ENCODE measurements around the gene TAOK2.

TAOK2 gene

DNA sequence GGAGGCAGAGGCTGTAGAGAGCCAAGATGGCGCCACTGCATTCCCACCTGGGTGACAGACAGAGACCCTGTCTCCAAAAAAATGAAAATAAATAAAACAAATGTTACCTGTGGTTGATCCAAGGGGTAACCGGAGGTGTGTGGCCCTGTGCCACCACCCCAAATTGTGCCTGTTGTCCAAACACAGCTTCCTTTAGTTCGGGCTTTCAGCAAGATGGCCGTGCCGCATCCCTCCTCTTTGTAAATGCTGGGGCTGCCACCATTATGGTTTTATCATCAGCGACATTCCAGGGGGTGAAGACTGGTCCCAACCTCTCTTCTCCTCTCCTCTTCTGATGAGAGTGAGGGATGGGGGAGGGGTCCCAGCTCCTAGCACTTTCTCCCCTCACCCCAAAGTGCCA lies 49.2 kb downstream of the TAOK2 start, which contains the start of gene C16orf92:
C16orf92 (plus strand) TSS at position 312 of the 400 bp plus-strand sequence. CDS start 143 bp downstream, outside the sequence.
- no peak within 1 kb of the TSS for H3K27ac Mint-ChIP-seq
- H3K36me3 Mint-ChIP-seq (ENCODE audit: insufficient read depth): no peaks in the 10 kb centered on the region
- H3K27me3 Mint-ChIP-seq: peaks cover 29 to 39% of the 10 kb centered on the region in 2 donors
- H3K9me3 Mint-ChIP-seq: no peaks in the 10 kb centered on the region
- ATAC-seq (replicated peaks) (no peak), DNase-seq (no peak)
- H3K4me3 Mint-ChIP-seq: no peak within 1 kb of the TSS
- H3K4me1 Mint-ChIP-seq (ENCODE audit: low read depth in 2 of 2): peaks cover 9 to 12% of the 10 kb centered on the region in 2 donors

DNA sequence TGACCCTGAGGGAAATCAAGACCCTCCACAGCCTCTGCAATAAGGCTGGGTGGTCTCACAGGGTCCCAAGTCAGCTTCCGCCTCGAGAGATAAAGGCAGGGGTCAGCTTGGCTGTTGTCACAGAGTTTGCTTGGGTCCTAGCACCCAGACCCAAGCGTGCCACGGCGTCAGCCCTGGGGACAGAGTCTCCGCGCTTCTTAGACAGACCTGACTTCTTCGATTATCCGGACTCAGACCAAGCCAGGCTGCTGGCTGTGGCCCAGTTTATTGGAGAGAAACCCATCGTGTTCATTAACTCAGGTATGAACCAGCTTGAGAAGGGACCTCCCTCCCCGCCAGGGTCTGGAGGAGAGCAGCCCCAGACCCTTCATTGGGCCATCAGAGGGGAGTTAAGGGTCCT lies 49.9 kb downstream of the TAOK2 start:
- ATAC-seq (replicated peaks) (no peak), DNase-seq (no peak)
- Mint-ChIP-seq H3K27me3 (peaks cover 33 to 46% of the 10 kb centered on the region in 2 donors), H3K9me3 (no peaks in the 10 kb centered on the region), H3K4me1 (ENCODE audit: low read depth in 2 of 2) (peaks cover 9 to 12% of the 10 kb centered on the region in 2 donors), H3K4me3 (no peak overlapping the region), H3K27ac (no peak overlapping the region), H3K36me3 (ENCODE audit: insufficient read depth) (no peaks in the 10 kb centered on the region)

DNA sequence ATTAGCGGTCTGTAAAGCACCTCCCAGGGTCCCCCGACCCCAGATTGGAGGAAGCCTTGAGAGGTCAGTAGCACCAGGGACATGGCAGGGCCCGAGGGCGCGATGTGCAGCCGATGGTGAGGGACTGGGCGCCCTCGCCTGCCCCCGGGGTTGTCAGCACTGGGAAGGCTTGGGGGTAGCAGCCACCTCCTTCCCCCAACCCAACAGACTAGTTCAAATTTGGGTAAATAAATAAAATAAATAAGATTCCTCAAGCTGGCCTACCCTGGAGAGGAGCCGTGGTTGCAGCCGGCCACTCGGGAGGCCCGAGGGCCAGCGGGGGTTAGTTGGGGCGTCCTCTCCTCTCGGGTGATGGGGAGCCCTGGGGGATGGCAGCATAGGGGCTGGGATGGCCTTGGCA lies 50.8 kb downstream of the TAOK2 start:
- H3K27me3 Mint-ChIP-seq: peaks cover 41 to 54% of the 10 kb centered on the region in 2 donors
- no peak overlapping the region for H3K4me3 Mint-ChIP-seq
- no peaks in the 10 kb centered on the region for H3K36me3 Mint-ChIP-seq (ENCODE audit: insufficient read depth)
- DNase-seq (no peak), ATAC-seq (replicated peaks) (no peak)
- H3K9me3 Mint-ChIP-seq: no peaks in the 10 kb centered on the region
- H3K4me1 Mint-ChIP-seq (ENCODE audit: low read depth in 2 of 2): peaks cover 9 to 12% of the 10 kb centered on the region in 2 donors
- no peak overlapping the region for H3K27ac Mint-ChIP-seq

DNA sequence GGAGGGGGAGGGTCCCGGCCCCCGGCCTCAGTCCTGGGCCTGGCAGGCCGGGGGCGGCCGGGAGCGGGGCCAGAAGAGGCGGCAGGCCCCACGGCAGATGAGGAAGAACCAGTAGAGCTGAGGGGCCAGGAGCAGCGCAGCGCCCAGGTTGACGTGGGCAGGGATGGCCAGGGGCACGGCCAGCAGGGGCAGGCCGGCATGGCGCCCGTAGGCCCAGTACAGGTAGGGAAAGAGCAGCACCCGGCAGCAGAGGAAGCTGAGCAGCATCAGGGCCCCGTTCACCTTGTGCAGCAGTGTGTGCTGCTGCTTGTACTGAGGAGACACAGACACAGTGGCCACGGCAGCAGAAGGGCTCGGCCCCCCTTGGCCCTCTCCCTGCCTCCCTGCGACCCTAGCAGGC lies 51.5 kb downstream of the TAOK2 start:
- H3K36me3 Mint-ChIP-seq (ENCODE audit: insufficient read depth): no peaks in the 10 kb centered on the region
- no peak overlapping the region for H3K27ac Mint-ChIP-seq
- DNase-seq: no peak
- peaks cover 48 to 61% of the 10 kb centered on the region in 2 donors for H3K27me3 Mint-ChIP-seq
- ATAC-seq (replicated peaks): no peak
- H3K4me3 Mint-ChIP-seq: no peak overlapping the region
- H3K9me3 Mint-ChIP-seq: no peaks in the 10 kb centered on the region
- peaks cover 9 to 12% of the 10 kb centered on the region in 2 donors for H3K4me1 Mint-ChIP-seq (ENCODE audit: low read depth in 2 of 2)

DNA sequence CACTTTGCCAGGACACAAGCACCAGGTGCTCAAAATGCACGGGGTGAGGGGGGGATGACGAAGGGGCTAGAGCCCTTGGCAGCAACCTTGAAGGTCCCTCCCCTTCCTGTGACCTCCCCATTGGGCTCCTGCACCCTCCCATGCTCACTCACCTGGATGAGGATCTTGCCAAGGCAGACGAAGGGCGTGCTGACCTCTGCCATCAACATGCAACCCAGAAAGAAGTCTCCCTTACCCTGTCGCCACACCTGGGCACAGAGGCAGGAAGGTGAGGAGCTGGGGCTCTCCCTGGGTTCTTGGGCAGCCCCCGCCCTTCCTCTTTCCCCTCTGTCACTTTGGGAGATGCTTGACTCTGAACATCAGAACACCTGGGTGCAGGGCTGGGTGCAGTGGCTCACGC lies 51.9 kb downstream of the TAOK2 start:
- no peak for DNase-seq
- Mint-ChIP-seq H3K4me3 (no peak overlapping the region), H3K36me3 (ENCODE audit: insufficient read depth) (no peaks in the 10 kb centered on the region), H3K9me3 (no peaks in the 10 kb centered on the region), H3K4me1 (ENCODE audit: low read depth in 2 of 2) (peaks cover 9 to 14% of the 10 kb centered on the region in 2 donors), H3K27me3 (peaks cover 52 to 66% of the 10 kb centered on the region in 2 donors), H3K27ac (no peak overlapping the region)
- ATAC-seq (replicated peaks): no peak

DNA sequence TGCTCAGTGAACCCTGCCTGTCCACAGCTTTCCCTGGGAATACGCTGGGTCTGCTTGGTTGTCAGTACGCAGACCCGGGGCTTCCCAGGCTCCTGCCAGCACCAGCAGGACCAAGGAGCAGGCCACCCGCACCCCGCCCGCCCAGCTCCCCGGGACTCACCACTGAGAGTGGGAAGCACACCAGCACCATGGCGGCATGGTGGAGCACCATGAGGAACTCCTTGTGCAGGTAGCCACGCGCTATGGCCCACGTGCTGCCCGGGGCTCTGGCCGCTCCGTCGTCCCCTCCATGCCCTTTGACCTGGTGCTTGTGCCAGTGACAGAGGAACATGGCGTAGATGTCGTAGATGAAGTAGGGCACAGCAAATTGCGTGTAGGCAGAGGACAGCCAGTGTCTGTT lies 52.8 kb downstream of the TAOK2 start:
- H3K4me1 Mint-ChIP-seq (ENCODE audit: low read depth in 2 of 2): peaks cover under 1 to 9% of the 10 kb centered on the region in 2 donors
- no peak overlapping the region for H3K4me3 Mint-ChIP-seq
- peak overlapping the region; percentile 22 to 76 for H3K27ac Mint-ChIP-seq
- H3K27me3 Mint-ChIP-seq: peaks cover 54 to 73% of the 10 kb centered on the region in 2 donors
- no peaks in the 10 kb centered on the region for H3K36me3 Mint-ChIP-seq (ENCODE audit: insufficient read depth)
- ATAC-seq (replicated peaks): no peak
- no peak for DNase-seq
- H3K9me3 Mint-ChIP-seq: no peaks in the 10 kb centered on the region

DNA sequence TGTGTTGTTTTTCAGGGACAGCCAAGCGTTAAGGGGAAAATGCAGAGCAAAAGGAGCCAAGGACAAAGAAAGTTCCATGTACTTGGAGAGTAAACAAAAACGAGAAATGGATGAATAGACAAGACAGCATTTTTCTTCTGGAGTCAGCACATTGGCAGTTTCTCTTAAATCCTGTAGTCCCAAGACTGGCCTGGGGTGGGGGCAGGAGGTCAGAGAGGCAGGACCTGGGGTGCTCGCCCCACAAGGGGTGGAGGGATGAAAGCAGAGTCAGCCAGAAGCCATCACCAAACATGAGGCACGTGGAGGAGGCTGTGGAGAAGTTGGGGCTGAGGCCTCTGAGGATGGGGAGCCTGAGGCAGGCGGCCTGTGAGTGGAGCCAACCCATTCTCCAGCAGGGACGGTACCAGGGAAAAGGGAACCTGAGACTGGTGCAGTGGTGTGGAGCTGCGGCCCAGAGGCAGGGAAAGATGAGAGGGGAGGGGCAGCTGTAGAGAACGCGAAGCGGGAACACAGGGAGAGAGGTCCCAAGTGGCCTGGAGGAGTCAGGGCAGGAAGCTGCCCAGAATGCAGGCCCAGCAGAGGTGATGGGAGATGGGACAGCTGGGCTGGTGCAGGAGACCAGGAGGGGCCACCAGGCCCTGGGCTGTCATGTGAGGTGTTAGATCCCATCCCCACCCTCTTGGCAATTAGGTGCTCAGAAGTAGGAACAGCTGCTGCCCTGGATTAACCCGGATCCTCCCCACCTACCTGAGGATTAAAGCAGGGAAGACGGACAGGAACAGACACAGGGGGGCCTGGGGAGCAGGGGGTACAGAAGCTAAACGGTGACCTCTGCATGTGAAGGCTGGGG lies 54.1 kb downstream of the TAOK2 start:
- no peaks in the 10 kb centered on the region for H3K36me3 Mint-ChIP-seq (ENCODE audit: insufficient read depth)
- H3K4me1 Mint-ChIP-seq (ENCODE audit: low read depth in 2 of 2): peaks cover 5 to 9% of the 10 kb centered on the region in 2 donors
- no peaks in the 10 kb centered on the region for H3K9me3 Mint-ChIP-seq
- no peak overlapping the region for H3K27ac Mint-ChIP-seq
- no peak overlapping the region for H3K4me3 Mint-ChIP-seq
- H3K27me3 Mint-ChIP-seq: peaks cover 66 to 86% of the 10 kb centered on the region in 2 donors
- ATAC-seq (replicated peaks) (no peak), DNase-seq (no peak)

DNA sequence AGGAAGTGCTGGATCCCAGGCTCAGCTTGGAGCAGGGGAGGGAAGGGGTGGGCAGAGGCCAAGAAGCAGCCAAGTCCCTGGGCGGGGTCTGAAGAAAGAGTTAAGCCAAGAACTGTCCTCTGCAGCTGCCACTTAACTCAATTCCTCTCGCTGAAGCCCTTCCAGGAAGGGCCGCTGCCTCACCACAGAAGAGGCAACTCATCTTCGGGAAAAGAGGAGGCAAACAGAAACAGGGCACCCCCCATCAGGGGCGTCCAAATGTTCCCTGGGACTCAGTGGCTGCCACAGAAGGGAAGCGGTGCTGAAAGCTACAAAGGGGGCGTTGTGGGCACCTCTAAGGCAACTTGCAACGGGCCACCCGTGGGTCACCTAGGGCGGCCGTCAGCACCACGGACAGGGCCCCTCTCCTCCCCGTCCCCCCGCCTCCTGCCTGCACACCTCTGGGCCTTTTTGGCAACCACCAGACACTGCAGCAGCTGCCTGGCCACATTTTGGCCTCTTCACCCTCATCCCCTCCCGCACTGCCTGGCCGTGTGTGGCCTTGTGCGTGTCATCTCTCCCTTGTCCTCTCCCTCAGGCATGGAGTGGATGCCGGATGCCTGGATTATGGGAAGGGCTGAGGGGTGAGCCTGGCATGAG lies 54.9 kb downstream of the TAOK2 start:
- no peaks in the 10 kb centered on the region for H3K9me3 Mint-ChIP-seq
- no peak for DNase-seq
- no peak overlapping the region for H3K27ac Mint-ChIP-seq
- H3K4me1 Mint-ChIP-seq (ENCODE audit: low read depth in 2 of 2): peaks cover 5 to 9% of the 10 kb centered on the region in 2 donors
- H3K4me3 Mint-ChIP-seq: peak overlapping the region in 1 of 2 donors; percentile 43
- no peaks in the 10 kb centered on the region for H3K36me3 Mint-ChIP-seq (ENCODE audit: insufficient read depth)
- peak; percentile 37 for ATAC-seq (replicated peaks)
- H3K27me3 Mint-ChIP-seq: peaks cover 70 to 93% of the 10 kb centered on the region in 2 donors

DNA sequence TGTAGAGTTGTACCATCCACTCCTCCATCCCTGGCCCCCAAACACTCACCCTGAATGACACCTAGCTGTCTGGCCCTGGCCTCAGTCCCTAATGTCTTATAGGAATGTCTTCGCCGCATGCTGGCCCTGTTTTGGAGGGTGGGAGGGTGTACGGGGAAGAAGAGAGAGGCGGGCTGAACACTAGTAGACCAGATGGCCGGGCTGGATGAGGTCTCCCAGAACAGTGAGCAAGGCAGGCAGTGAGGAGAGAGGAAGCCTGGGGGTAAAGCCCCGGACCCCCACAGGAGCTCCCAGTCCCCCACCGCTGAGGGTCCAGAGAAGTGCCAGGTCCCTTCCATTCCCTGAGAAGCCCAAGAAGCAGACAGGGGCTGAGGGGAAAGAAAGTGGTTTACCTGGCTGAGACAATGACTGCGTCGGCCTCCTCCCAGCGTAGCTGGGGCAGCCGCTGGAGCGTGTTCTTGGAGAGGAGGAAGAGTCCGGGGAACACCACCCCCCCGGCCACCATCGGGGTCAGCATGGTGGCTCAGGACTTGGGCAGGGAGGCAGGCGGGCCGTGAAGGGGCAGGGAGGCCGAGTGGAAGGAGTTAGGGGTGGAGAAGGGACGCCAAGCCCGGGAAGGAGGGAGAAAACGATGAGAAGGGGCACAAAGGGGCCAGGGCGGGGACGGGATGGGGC lies 56.5 kb downstream of the TAOK2 start:
- DNase-seq (no peak), ATAC-seq (replicated peaks) (no peak)
- peaks cover 74 to 95% of the 10 kb centered on the region in 2 donors for H3K27me3 Mint-ChIP-seq
- peak overlapping the region; percentile 40 to 71 for H3K4me3 Mint-ChIP-seq
- H3K36me3 Mint-ChIP-seq (ENCODE audit: insufficient read depth): no peaks in the 10 kb centered on the region
- H3K9me3 Mint-ChIP-seq: no peaks in the 10 kb centered on the region
- H3K27ac Mint-ChIP-seq: no peak overlapping the region
- peaks cover 5 to 8% of the 10 kb centered on the region in 2 donors for H3K4me1 Mint-ChIP-seq (ENCODE audit: low read depth in 2 of 2)

DNA sequence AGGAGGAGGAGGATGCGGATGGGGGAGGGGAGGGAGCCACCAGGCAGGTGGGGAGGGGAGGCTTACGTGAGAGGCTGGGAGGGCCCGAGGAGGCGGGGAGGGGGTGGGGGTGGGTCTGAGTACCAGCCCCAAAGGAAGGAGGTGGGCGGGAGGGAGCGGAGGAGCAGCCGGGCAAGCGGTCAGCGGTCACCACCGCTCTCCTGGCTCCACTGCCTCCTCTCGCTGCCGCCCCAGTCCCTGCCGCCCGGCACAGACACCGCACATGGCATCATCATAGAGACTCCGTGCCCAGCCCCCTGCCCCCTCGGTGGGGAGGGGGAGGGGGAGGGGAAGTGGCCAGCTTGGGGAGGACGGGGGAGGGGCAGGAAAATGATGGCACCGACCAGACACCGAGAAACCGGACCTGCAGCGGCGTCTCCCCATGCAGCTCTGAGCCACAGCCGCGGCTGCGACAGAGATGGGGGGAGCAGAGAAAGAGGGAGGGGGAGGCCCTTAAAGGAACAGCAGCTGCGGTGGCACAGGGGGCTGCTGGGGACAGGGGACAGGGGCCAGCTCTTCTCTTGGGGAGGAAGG lies 57.3 kb downstream of the TAOK2 start, which contains the start of gene TLCD3B:
TLCD3B (minus strand) TSS at position 431 of the 573 bp plus-strand sequence. CDS start 744 bp downstream, outside the sequence.
- Mint-ChIP-seq H3K9me3 (no peaks in the 10 kb centered on the region), H3K27me3 (peaks cover 74 to 95% of the 10 kb centered on the region in 2 donors), H3K27ac (no peak within 1 kb of the TSS), H3K4me3 (peak within 1 kb of the TSS; percentile 40 to 71), H3K4me1 (ENCODE audit: low read depth in 2 of 2) (peaks cover 5 to 8% of the 10 kb centered on the region in 2 donors), H3K36me3 (ENCODE audit: insufficient read depth) (no peaks in the 10 kb centered on the region)
- DNase-seq: no peak
- peak; percentile 31 for ATAC-seq (replicated peaks)

DNA sequence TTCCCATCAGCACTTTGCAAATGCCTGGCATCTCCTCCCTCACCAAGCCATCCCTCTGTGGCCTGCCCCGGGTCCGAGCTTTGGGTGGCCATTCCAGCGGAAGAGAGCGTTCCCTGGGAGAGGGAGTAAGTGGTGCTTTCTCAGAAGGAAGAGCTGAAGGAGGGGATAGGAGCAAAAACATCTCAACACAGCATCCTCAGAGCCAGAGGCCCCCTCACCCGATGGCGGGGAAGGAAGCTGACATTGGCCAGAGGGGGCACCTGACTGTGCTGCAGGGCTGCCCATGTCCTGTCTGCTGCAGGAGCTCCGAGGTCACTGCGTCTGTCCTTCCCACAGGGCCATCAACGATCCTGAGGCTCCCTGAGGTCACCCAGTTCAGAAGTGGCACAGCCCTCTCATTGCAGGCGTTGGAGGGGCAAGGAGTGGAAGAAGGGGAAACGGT lies 57.8 kb downstream of the TAOK2 start:
- Mint-ChIP-seq H3K27me3 (peaks cover 71 to 90% of the 10 kb centered on the region in 2 donors), H3K9me3 (no peaks in the 10 kb centered on the region), H3K27ac (no peak overlapping the region), H3K36me3 (ENCODE audit: insufficient read depth) (no peaks in the 10 kb centered on the region), H3K4me1 (ENCODE audit: low read depth in 2 of 2) (peaks cover 5 to 8% of the 10 kb centered on the region in 2 donors), H3K4me3 (peak overlapping the region in 1 of 2 donors; percentile 25)
- no peak for ATAC-seq (replicated peaks)
- DNase-seq: no peak

DNA sequence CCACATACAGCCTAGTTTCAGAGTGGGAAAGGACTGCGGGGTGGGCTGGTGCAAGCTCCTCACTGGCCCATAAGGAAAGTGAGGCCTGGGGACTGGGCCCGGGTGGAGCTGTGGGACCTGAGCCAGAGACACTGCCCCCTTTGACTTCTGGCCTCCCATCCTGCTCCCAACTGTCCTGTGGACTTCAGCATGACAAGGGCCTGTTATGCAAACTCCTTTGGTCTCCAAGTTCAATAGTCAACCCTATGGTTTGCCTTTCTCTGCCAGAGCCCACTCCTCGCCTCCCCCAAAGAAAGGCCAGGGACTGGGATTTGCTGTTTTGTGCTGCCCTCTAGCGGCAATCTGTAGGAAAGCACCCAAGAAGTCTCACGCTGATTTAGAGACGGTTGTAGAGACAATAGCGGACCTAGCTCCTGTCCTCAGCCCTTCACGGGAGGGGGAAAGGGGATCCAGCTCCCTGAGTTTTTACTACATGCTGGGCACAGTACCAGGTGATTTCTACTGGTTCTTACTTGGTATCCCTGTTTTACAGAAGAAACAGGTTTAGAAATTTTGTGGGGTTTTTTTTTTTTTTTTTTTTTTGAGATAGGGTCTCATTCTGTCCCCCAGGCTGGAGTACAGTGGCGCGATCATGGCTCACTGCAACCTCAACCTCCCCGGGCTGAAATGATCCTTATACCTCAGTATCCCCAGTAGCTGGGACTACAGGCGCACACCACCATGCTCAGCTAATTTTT lies 58.6 kb downstream of the TAOK2 start:
- ATAC-seq (replicated peaks) (peak; percentile 69), DNase-seq (peak; percentile 50 to 65 (median 57))
- Mint-ChIP-seq H3K36me3 (ENCODE audit: insufficient read depth) (no peaks in the 10 kb centered on the region), H3K4me1 (ENCODE audit: low read depth in 2 of 2) (peaks cover 5 to 8% of the 10 kb centered on the region in 2 donors), H3K4me3 (peak overlapping the region; percentile 40 to 54), H3K9me3 (no peaks in the 10 kb centered on the region), H3K27me3 (peaks cover 64 to 83% of the 10 kb centered on the region in 2 donors), H3K27ac (no peak overlapping the region)
